Adrenal gland (tissue), 5 donors: Measurements from ENCODE around the gene FPGS.

Source experiments
- POLR2A ChIP-seq, 2 donors: fragments of 450-650 bp; IDR thresholded peaks; one replicate each; pipeline ENCODE4 v1.6.1; 2017; ENCODE audit warnings: antibody characterized with exemption in 2 of 2, mild to moderate bottlenecking in 2 of 2, moderate library complexity in 1 of 2
- TF ChIP-seq, protein P1 (sequence below), 6 experiments: fragments of 450-650 bp in 4 of 6; fragments of 200-600 bp in 2 of 6; sonication (generic) in 1 of 6; IDR thresholded peaks; 1 replicate in 5 of 6; 2 replicates in 1 of 6; pipeline versions ENCODE4 v1.5.1 to v1.8.0; 2016 to 2021; ENCODE audit warnings: antibody characterized with exemption in 6 of 6, mild to moderate bottlenecking in 2 of 6, moderate library complexity in 1 of 6
- donor health status: DM: no; HTN: no; CAD: no.

DNA sequence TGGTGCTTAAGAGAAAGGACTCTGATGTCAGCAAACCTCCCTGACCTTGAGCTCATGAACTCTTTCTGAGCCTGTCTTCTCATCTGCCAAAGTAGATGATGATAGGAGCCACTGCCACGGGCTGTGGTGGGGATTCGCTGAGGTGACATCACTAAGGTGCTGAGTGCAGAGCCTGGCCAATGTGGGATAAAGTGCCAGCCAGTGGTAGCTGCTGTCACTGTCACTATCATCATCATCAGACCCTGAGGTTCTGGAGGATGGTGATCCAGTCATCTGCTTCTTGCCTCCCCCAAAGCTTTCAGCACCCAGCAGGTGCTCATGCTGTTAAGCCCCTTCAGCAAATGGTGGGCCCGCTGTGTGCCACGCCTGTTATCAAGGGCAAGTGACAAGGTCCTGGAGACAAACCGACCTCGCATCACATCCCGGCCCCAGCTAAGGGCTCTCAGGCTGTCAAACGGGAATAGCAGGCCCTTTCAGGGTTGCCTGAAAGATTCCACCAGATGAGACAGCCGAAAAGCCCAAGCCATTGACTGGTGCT lies 6.4 kb downstream of the FPGS start:
- TF ChIP-seq, protein P1, sequence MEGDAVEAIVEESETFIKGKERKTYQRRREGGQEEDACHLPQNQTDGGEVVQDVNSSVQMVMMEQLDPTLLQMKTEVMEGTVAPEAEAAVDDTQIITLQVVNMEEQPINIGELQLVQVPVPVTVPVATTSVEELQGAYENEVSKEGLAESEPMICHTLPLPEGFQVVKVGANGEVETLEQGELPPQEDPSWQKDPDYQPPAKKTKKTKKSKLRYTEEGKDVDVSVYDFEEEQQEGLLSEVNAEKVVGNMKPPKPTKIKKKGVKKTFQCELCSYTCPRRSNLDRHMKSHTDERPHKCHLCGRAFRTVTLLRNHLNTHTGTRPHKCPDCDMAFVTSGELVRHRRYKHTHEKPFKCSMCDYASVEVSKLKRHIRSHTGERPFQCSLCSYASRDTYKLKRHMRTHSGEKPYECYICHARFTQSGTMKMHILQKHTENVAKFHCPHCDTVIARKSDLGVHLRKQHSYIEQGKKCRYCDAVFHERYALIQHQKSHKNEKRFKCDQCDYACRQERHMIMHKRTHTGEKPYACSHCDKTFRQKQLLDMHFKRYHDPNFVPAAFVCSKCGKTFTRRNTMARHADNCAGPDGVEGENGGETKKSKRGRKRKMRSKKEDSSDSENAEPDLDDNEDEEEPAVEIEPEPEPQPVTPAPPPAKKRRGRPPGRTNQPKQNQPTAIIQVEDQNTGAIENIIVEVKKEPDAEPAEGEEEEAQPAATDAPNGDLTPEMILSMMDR (IDR thresholded peaks at IDR 0.05) = no peak
- no peak for TF ChIP-seq POLR2A (IDR thresholded peaks at IDR 0.05)
